Trophoblast cell (in vitro differentiated cells and primary cell): ENCODE results near the gene ATP4A.

Experiments used
- DNase-seq, 2 donors: peaks; one replicate each; pipeline ENCODE4 v3.0.0-alpha.2; 2016
- H2AFZ ChIP-seq: 2 replicates; pipeline ENCODE4 v1.6.1; 2013; ENCODE audit warnings: low read length, moderate library complexity, mild to moderate bottlenecking; ENCODE audit not compliant: insufficient read depth, poor library complexity
- H2AK5ac ChIP-seq: 2 replicates; pipeline ENCODE4 v1.6.1; 2013; ENCODE audit warnings: mild to moderate bottlenecking, low read length
- H2BK120ac ChIP-seq: 2 replicates; pipeline ENCODE4 v1.6.1; 2013; ENCODE audit warnings: low read length, mild to moderate bottlenecking, moderate library complexity; ENCODE audit not compliant: insufficient read depth, poor library complexity
- H2BK12ac ChIP-seq: 2 replicates; pipeline ENCODE4 v1.6.1; 2013; ENCODE audit warnings: mild to moderate bottlenecking, low read length, moderate library complexity
- H2BK5ac ChIP-seq: 2 replicates; pipeline ENCODE4 v1.6.1; 2013; ENCODE audit warnings: low read length, low read depth, moderate library complexity, mild to moderate bottlenecking; ENCODE audit not compliant: poor library complexity
- H3K14ac ChIP-seq: 2 replicates; pipeline ENCODE4 v1.6.1; 2013; ENCODE audit warnings: mild to moderate bottlenecking, low read length
- H3K18ac ChIP-seq: 2 replicates; pipeline ENCODE4 v1.6.1; 2013; ENCODE audit warnings: mild to moderate bottlenecking, low read length
- H3K23ac ChIP-seq: 2 replicates; pipeline ENCODE4 v1.6.1; 2013; ENCODE audit warnings: low read length
- H3K27ac ChIP-seq: 2 replicates; pipeline ENCODE4 v1.5.1; 2013; ENCODE audit warnings: low read depth, mild to moderate bottlenecking, inconsistent platforms, low read length, moderate library complexity
- H3K27me3 ChIP-seq: 2 replicates; pipeline ENCODE4 v1.6.1; 2013; ENCODE audit warnings: inconsistent platforms, mild to moderate bottlenecking, low read length, moderate library complexity; ENCODE audit not compliant: insufficient read depth
- H3K36me3 ChIP-seq, 2 experiments: 1 replicate in 1 of 2; 2 replicates in 1 of 2; pipeline ENCODE4 v1.6.1; 2013; ENCODE audit warnings: low read length in 2 of 2, mild to moderate bottlenecking in 2 of 2, moderate library complexity in 1 of 2; ENCODE audit not compliant: insufficient read depth in 2 of 2, control insufficient read depth in 1 of 2
- H3K4ac ChIP-seq: 2 replicates; pipeline ENCODE4 v1.6.1; 2013; ENCODE audit warnings: low read depth, mild to moderate bottlenecking, low read length, moderate library complexity
- H3K4me1 ChIP-seq, 2 experiments: 1 replicate in 1 of 2; 2 replicates in 1 of 2; pipeline ENCODE4 v1.6.1; 2013; ENCODE audit warnings: low read length in 2 of 2, mild to moderate bottlenecking in 2 of 2, moderate library complexity in 1 of 2; ENCODE audit not compliant: insufficient read depth in 2 of 2, control insufficient read depth in 1 of 2
- H3K4me2 ChIP-seq: 2 replicates; pipeline ENCODE4 v1.6.1; 2013; ENCODE audit warnings: inconsistent platforms, mild to moderate bottlenecking, low read length, moderate library complexity
- H3K4me3 ChIP-seq: 2 replicates; pipeline ENCODE4 v1.5.1; 2013; ENCODE audit warnings: mild to moderate bottlenecking, low read depth, low read length, inconsistent platforms
- H3K79me1 ChIP-seq: one replicate; pipeline ENCODE4 v1.6.1; 2013; ENCODE audit warnings: low read length
- H3K79me2 ChIP-seq: 2 replicates; pipeline ENCODE4 v1.6.1; 2013; ENCODE audit warnings: low read length, mild to moderate bottlenecking; ENCODE audit not compliant: control insufficient read depth, insufficient read depth, poor library complexity
- H3K9ac ChIP-seq: 2 replicates; pipeline ENCODE4 v1.6.1; 2013; ENCODE audit warnings: mild to moderate bottlenecking, low read length
- H3K9me3 ChIP-seq: 2 replicates; pipeline ENCODE4 v1.6.1; 2013; ENCODE audit warnings: low read depth, mild to moderate bottlenecking, control low read depth, inconsistent platforms, low read length; ENCODE audit not compliant: insufficient read depth
- H4K12ac ChIP-seq: 2 replicates; pipeline ENCODE4 v1.6.1; 2013; ENCODE audit warnings: low read depth, mild to moderate bottlenecking, low read length, moderate library complexity
- H4K8ac ChIP-seq: 2 replicates; pipeline ENCODE4 v1.6.1; 2013; ENCODE audit warnings: low read depth, mild to moderate bottlenecking, low read length, moderate library complexity
- H4K91ac ChIP-seq: one replicate; pipeline ENCODE4 v1.6.1; 2013; ENCODE audit warnings: low read depth, mild to moderate bottlenecking, low read length, moderate library complexity
- WGBS: extraction: QIAGEN DNeasy Blood & Tissue Kit; methylation state at CpG from one replicate; pipeline ENCODE4 v1.1.7; 2013; ENCODE audit warnings: missing lambda C conversion rate; ENCODE audit not compliant: insufficient read length, insufficient coverage; ENCODE audit errors: extremely low coverage; 5-methylcytosine and 5-hydroxymethylcytosine counted together

ATP4A gene

GRCh38 chr19:35544110-35544802 is 19.2 kb downstream of the ATP4A start:
- Histone ChIP-seq H4K91ac (no peak overlapping the region), H3K79me1 (peaks cover 7% of the 10 kb centered on the region), H3K9me3 (no peaks in the 10 kb centered on the region), H3K18ac (no peak overlapping the region), H3K4me1 (peaks cover 9 to 15% of the 10 kb centered on the region in 2 experiments), H3K4me3 (peak overlapping the region; percentile 87), H3K4ac (peak overlapping the region; percentile 6), H3K27ac (no peak overlapping the region), H2AFZ (peak overlapping the region; percentile 0), H4K8ac (peak overlapping the region; percentile 70), H3K14ac (no peak overlapping the region), H3K9ac (no peak overlapping the region), H4K12ac (peak overlapping the region; percentile 37), H2BK5ac (no peak overlapping the region), H3K79me2 (peaks cover 7% of the 10 kb centered on the region), H3K27me3 (no peaks in the 10 kb centered on the region), H3K4me2 (peak overlapping the region; percentile 84), H3K36me3 (peaks cover 11 to 19% of the 10 kb centered on the region in 2 experiments), H3K23ac (no peak overlapping the region), H2BK12ac (no peak overlapping the region), H2AK5ac (no peak overlapping the region), H2BK120ac (no peak overlapping the region)
- WGBS: no CpG with 5 or more reads among the region's 3 CpGs
- DNase-seq: no peak

- Histone ChIP-seq H3K18ac (no peak overlapping the region), H2BK120ac (no peak overlapping the region), H2AFZ (no peak overlapping the region), H3K9me3 (no peaks in the 10 kb centered on the region), H3K27ac (no peak overlapping the region), H3K27me3 (no peaks in the 10 kb centered on the region), H3K4ac (no peak overlapping the region), H4K12ac (no peak overlapping the region), H3K23ac (no peak overlapping the region), H3K36me3 (peaks cover 11 to 19% of the 10 kb centered on the region in 2 experiments), H2BK5ac (no peak overlapping the region), H3K4me3 (no peak overlapping the region), H4K91ac (no peak overlapping the region), H3K4me1 (peaks cover 9 to 15% of the 10 kb centered on the region in 2 experiments), H3K9ac (no peak overlapping the region), H3K79me1 (peaks cover 7% of the 10 kb centered on the region), H2AK5ac (no peak overlapping the region), H3K14ac (no peak overlapping the region), H2BK12ac (no peak overlapping the region), H4K8ac (no peak overlapping the region), H3K4me2 (no peak overlapping the region), H3K79me2 (peaks cover 7% of the 10 kb centered on the region)
- no peak for DNase-seq
- no CpG with 5 or more reads among the region's 15 CpGs for WGBS
Measured at GRCh38 chr19:35543280-35544109, 20.0 kb downstream of the ATP4A start.

- Histone ChIP-seq H3K27me3 (no peaks in the 10 kb centered on the region), H2AFZ (no peak overlapping the region), H3K4me3 (no peak overlapping the region), H3K23ac (no peak overlapping the region), H2AK5ac (no peak overlapping the region), H3K79me2 (peaks cover 7% of the 10 kb centered on the region), H3K4ac (no peak overlapping the region), H2BK12ac (no peak overlapping the region), H4K12ac (no peak overlapping the region), H2BK5ac (no peak overlapping the region), H3K4me1 (peaks cover 9 to 12% of the 10 kb centered on the region in 2 experiments), H3K79me1 (peaks cover 7% of the 10 kb centered on the region), H3K9me3 (no peaks in the 10 kb centered on the region), H3K9ac (no peak overlapping the region), H3K18ac (no peak overlapping the region), H3K36me3 (peaks cover 10 to 15% of the 10 kb centered on the region in 2 experiments), H2BK120ac (no peak overlapping the region), H3K4me2 (no peak overlapping the region), H4K91ac (no peak overlapping the region), H3K14ac (no peak overlapping the region), H3K27ac (no peak overlapping the region), H4K8ac (no peak overlapping the region)
- WGBS: no CpG with 5 or more reads among the region's 11 CpGs
- DNase-seq: no peak
Measured at GRCh38 chr19:35542209-35542608, 21.2 kb downstream of the ATP4A start.

GRCh38 chr19:35540356-35540927 is 23.0 kb downstream of the ATP4A start:
- no peak overlapping the region for H3K27ac ChIP-seq
- H2BK12ac ChIP-seq: no peak overlapping the region
- no peak overlapping the region for H2AFZ ChIP-seq
- H2BK120ac ChIP-seq: no peak overlapping the region
- H3K79me2 ChIP-seq: peaks cover 4% of the 10 kb centered on the region
- no CpG with 5 or more reads among the region's 7 CpGs for WGBS
- no peak overlapping the region for H4K12ac ChIP-seq
- DNase-seq: no peak
- H4K8ac ChIP-seq: no peak overlapping the region
- H2AK5ac ChIP-seq: no peak overlapping the region
- peaks cover 5 to 7% of the 10 kb centered on the region in 2 experiments for H3K4me1 ChIP-seq
- H3K79me1 ChIP-seq: peaks cover 4% of the 10 kb centered on the region
- no peak overlapping the region for H4K91ac ChIP-seq
- no peak overlapping the region for H3K9ac ChIP-seq
- no peak overlapping the region for H3K23ac ChIP-seq
- no peak overlapping the region for H2BK5ac ChIP-seq
- H3K4me2 ChIP-seq: no peak overlapping the region
- H3K36me3 ChIP-seq: peaks cover 7 to 12% of the 10 kb centered on the region in 2 experiments
- no peak overlapping the region for H3K4ac ChIP-seq
- H3K18ac ChIP-seq: no peak overlapping the region
- H3K9me3 ChIP-seq: no peaks in the 10 kb centered on the region
- H3K14ac ChIP-seq: no peak overlapping the region
- H3K4me3 ChIP-seq: no peak overlapping the region
- H3K27me3 ChIP-seq: no peaks in the 10 kb centered on the region
